ENCODE data around the gene FXYD6.
"Not testable (repeated sequence)": the region's sequence is repeated elsewhere in the genome, so short reads cannot be mapped to it uniquely, and the experiment has no call there.

FXYD6 gene

DNA sequence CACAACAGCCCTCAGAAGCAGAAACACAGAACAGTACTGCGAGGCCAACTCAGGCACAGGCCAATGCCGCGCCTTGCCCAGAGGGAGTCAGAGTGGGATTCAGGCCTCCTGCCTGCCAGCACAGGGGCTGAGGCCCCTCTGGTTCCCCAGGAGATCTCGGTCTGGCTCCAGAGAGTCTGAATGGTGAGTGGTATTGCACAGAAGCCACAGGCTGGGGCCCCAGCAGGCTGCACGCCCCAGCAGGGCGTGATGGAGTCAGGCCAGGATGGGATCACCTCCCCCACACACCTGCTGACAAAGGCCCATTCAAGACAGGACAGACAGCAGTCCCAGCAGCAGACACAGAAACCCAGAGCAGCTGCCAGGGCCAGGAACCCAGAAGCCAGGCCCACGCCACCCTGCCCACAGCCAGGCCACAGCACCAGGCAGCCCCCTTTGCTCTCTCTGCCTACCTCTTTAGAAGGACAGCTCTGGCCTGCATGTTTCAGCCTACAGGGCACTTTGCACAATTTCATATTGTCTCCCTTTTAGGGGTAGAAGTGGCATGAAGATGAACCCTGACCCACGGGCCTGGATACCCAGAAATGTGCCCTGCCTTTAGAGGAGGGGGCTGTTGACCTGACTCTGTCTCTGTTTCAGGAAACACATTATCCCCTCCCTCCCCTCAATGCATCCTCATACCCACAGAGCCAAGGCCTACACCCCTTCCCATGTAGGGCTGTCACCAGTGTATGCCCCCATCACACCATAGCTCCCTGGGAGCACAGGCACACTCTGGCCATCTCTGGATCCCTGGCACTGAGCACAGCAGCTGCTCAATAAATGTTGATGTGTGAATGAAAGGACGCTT, 6.1 kb downstream of the FXYD6 start:
- no peak for DNase-seq (ENCODE audit: low read depth in 2 of 2)

DNA sequence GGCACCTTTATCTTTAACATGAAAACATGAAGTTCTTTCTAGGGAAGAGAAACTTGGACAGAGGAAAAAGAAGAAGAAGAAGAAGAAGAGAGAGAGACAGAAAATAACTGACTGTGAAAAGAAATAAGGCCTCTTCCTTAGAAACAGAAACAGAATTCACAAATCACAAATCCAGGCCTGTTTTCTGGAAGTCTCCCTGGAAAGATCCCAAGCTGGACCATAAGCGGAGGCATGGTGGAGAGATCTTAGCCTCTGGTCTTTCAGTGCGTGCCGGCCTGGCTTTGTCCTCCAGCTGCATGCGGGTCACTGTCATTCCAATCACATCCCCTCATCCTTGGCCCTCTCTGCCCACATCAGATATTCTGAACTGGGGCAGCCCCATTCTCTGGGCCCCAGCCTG, 6.9 kb downstream of the FXYD6 start:
- no peak for DNase-seq (ENCODE audit: low read depth in 2 of 2)

DNA sequence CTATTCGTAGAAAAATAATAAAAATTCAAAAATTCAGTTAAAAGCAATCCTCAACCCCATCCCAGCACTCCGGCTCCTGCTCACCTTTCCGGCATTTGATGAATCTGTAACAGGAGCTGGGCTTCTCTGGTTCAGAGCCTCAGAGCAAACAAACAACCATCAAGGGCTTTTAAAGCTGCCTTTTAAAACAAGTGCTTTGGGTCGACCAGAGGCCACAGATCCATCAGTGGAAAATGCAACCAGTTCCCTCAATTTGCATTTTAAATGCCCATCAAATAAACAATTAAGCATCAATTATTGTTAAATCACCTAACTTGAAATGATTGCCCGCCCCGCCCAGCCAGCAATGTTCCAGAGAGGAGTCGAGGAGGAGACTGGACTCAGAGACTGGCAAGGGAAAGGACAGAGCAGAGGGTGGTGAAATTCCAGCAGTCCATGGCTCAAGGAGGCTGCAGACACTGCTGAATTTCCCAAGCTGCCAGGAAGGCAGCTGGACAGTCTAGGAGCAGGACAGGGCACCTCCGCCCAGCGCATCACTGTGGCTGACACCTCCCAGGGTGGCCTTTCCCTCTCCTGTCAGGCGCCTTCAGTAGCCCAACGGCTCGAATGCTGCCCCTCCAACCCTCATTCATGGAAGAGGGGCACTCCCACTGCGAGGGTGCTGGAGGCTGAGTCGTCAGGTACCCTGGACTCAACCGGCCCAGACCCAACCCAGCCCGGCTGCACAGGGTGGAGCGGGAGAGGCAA, 7.5 kb downstream of the FXYD6 start:
- no peak for DNase-seq (ENCODE audit: low read depth in 2 of 2)

DNA sequence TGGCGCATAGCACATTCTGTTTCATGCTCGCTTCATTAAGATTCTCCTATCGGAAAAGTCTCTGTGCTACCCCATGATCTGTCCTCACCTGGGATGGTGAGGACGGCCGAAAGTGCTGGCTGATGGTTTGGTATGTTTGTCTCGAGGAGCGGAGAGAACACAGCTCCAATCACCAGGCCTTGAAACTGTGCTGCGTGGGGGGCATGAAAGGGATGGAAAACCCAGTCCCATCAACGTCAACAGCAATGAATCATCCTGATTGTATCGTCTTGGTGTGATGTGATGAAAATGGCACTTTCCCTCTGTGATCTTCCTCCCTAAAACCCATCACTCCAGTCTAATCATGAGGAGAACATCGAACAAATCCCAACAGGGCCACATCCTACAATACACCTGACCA, 8.4 kb downstream of the FXYD6 start:
- DNase-seq (ENCODE audit: low read depth in 2 of 2): no peak

DNA sequence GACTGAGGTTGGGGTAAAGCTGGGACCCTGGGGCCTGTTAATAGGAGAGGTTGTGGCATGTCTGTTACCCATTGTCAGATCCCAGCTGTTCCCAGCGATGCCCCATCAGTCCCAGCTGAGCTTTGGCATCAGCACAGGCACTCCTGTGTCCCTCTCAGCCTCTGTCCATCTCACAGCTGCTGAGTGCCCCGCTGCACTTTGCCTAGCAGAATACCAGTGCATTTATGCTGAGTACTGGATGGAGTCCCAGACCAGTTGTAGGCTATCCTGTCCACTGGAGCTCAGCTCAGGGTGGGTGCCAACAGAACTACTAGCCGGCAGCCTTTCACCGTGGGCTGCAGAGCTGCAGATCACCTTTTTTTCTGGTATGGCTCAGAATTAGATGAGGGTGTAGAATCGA, 9.9 kb downstream of the FXYD6 start:
- DNase-seq (ENCODE audit: low read depth in 2 of 2): no peak

DNA sequence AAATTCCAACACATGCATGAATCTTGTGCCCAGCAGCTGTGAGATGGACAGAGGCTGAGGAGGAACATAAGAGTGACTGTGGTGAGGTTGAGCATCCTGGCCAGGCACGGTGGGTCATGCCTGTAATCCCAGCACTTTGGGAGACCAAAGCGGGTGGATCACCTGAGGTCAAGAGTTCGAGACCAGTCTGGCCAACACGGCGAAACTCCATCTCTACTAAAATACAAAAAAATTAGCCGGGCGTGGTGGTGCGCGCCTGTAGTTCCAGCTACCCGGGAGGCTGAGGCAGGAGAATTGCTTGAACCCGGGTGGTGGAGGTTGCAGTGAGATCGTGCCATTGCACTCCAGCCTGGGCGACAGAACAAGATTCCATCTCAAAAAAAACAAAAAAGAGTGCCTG, 10.9 kb downstream of the FXYD6 start:
- DNase-seq (ENCODE audit: low read depth in 2 of 2): not testable (repeated sequence)

DNA sequence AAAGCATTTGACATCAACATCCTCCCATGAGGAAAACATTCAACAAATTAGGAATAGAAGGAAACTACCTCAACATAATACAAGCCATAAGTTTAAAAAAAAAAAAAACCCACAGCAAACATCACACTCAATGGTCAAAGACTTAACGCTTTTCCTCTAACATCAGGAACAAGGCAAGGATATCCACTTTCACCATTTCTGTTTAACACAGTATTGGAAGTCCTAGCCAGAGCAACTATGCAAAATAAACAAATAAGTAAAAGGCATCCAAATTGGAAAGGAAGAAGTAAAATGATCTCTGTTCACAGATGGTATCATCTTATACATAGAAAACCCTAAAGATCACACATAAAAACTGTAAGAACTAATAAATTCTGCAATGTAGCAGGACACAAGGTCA, 13.1 kb downstream of the FXYD6 start:
- DNase-seq (ENCODE audit: low read depth in 2 of 2): no peak

DNA sequence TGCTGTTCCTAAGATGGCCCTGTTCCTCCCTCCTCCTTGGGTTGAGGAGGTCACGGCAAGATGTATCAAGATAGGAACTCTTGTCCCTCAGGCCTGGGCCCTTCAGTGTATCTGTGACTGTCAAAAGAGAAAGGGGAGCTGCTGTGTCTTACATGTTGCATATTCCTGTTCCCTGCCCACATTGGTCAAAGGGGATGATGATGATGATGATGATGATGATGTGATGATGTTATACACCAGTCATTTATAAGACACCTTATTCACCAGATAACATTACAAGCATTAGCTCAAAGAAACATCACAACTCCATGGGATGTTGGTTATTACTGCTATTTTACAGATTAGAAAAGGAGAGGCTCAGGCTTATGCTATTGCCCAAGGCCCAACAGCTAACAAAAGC, 13.7 kb downstream of the FXYD6 start:
- DNase-seq (ENCODE audit: low read depth in 2 of 2): no peak

DNA sequence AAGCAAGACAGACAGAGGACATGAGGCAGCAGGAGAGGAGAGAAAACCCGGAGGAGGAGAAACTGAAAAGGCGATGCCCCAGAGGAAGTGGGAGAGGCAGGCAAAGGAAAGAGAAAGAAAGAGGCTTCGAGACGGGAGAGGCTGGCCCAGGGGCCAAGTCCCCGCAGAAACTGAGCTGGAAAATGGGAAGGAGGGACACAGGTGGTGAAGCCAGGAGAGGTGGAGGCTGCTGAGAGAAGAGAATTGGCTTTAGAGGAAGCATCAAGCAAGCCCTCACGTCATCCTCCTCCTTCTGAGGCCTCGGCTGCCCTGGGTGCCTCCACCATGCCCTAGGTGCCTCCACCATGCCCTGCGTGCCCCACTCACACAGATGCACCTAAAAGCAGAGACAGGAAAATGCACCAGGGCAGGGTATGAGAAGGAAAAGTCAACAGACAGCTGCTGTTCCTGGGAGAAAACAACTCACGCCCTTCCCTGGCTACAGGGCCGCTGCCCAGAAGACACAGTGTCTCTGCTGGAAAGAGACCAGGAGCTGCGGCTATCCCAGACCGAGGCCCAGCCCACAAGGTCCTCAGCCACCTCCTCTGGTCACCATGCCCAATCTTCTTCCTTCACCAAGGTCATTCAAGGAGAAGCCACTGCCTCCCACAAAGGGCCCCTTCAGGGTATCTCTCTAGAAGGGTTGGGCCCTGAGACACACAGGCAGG, 14.3 kb downstream of the FXYD6 start:
- no peak for DNase-seq (ENCODE audit: low read depth in 2 of 2)

DNA sequence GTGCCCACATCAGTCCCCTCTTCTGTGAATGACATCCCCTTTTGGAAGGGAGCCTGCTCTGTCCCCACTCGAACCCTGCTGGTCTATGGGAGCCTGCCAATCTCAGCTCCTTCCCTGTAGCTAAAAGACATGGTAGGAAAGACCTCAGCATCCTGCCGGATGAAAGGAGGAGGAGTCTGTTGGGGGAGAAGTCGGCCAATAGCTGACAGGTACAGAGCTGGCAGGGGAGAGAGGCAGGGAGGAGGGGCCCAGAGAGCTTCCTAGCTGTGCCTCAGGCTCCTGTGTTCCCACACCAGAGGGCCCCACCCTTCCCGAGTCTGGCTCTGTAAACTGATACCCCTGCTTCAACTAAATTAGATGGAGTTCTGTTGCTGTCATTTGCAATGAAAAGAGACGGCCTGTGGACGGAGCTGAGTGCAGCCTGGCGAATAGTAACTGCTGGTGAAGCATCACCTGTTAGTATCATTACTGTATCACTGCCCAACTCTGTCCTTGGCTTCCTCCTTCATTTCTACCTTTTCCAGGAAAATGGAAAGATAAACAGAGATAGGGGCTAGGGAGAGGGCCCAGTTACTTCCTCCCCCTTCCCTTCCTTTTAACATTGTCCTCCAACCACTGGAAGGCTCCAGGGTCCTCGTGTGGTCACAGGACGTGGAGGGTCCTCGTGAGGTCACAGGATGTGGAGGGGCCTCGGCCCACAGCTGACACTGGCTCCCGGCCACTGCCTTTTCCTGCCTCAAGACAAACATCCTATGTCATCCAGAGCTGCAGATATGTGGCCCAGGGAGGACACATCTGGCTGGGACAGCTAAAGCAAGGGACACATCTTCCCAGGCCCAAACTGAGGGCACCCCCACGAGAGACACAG, 15.1 kb downstream of the FXYD6 start:
- no peak for DNase-seq (ENCODE audit: low read depth in 2 of 2)

DNA sequence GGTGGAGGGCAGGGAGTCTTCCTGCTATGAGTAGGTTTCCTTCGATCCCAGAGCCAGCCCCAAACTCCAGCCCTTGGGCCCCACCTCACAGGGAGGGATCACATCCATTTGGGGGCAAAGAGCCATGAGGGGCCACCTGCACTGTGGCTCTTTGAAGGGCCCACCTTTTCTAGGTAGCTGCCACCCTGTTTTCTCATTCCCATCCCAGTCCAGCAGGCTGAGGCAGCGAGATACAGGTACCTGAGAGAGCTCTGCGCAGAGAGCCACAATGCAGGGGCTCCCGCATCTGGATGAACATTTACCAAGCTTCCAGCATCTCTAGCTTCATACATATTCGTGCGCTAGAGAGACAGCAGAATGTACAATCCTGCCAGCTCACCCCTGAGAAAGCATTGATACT, 16.3 kb downstream of the FXYD6 start:
- DNase-seq (ENCODE audit: low read depth in 2 of 2): no peak

DNA sequence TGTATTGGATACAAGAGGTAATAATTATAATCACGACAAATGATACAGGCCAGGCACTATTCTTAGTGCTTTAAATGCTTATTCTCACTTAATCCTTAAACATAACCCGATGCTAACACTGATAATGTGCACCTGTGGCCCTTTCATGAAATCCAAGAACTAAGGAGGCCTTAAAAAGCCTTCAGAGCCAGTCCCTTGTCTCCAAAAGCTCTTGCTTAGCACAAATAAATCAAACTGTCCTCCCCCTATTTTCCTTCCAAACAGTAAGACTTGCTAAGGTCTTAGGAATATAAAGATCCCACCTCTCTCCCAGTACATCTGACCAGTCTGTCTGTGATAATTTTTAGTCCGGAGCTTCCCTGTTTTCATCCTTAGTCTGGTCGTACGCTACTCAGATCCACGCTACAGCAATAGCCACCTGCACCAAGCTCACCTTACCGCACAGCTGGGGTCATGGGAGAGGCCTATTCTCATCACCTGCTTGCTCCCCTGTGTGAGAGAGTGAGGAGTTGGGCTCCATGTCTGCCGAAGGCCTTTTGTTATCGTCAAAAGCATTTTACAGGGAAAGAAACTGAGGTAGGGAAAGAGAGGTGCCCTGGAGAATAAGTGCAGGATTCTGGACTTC, 16.9 kb downstream of the FXYD6 start:
- DNase-seq (ENCODE audit: low read depth in 2 of 2): no peak

DNA sequence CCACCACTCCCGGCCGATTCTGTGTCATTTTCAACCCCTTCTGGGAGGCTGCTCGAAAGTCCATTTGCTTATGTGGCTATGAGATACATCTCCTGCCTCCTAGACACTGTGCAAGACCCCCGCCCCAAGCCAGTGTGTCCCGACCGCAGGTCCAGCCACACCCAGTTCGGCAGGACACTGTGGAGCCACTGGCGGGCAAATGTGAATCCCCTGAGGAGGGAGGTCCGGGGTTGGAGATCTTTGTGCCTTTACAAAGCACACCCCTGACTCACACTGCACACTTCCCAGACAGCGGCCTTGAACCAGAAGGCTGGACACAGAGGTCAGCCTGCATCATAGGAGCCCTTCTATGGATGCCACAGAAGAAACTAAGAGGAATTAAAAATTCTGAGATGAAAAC, 17.4 kb downstream of the FXYD6 start:
- no peak for DNase-seq (ENCODE audit: low read depth in 2 of 2)

DNA sequence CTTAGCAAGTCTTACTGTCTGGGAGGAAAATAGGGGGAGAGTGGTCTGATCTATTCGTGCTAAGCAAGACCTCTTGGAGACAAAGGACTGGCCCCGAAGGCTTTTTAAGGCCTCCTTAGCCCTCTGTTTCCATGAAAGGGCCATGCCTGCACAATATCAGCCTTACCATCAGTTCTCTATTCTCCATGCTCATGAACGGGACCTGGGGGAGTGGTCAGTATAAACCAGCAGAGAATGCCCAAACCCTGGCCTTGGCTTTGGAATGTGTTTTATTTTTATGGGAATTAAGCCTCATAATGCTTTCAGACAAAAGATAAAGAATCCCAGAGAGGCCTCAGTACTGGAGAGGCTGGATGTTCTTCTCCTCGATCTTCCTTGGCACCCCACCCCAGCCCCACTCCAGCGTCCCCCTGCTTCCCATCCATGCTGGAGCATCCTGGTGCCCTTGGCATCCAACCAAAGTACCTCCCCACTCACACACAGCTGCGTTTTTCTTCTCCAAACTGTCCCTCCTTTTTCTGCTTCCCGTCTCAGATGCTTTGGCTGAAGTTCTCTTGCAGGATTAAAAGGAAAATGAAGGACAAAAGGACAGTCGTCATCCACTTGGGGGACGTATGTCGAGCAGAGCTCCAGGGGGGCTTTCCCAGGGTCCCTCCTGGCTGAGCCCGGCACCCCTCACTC, 18.6 kb downstream of the FXYD6 start:
- no peak for DNase-seq (ENCODE audit: low read depth in 2 of 2)

DNA sequence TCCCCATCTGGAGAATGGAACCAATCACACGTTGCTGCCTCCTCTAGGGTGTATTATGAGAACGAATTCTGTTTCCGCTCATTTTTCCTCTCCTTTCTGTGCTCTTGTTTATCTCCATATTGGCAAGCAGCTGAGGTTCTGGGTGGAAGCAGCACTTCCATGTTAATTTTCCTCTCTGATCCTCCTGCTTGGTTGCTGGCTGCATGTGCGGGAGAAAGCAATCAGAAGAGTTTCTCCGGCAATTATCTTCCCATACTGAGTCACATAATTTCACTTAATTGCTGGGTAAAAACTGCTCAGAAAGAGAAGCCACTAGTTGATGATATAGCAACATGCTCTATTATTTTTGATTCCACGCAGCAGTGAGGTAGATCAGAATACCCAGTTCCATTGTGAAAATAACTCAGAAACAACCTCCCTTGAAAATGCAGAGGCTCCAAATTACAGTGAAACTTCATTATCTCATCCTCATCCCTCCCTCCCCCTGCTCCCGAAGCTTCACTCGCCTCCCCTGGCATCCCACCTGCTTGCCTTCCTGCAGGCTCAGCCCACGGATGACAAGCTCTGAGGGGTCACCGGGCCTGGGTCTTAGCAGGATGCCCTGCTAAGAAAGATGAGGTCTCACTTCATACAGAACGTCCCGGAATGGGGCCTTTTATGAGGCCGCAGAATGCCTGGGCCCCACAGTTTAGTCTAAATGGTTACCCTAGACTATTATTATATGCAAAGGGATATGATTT, 20.4 kb downstream of the FXYD6 start:
- no peak for DNase-seq (ENCODE audit: low read depth in 2 of 2)

DNA sequence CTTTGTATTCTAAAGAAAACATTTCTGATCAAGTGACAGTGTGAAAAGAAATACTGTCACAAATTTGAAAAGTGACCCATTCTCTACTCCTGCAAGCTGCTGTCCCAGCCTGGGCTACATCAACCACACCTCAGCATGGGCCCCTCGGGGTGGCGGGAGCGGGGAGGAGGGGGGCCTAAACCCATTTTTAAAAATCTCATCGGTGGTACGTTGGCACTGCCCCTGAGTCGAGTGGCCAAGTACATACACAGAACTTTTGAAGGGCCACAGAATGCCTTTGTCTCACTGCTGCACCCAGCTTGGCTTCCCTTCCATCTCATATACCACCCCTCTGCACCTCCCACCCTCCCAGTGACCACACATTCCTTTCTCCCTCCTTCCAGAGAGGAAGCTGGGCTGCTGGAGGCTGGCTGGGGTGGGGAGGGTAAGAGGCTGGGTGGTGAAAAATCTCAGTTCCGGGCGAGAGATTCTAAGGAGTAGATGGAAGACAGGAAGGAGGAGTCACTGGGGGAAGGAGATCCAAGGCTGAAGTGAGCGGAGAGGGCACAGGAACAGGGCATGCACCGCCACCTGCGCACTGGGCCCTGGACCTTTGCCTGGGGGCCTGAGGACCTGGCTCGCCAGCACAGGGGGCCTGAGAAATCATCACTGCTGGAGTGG, 21.1 kb downstream of the FXYD6 start:
- no peak for DNase-seq (ENCODE audit: low read depth in 2 of 2)

DNA sequence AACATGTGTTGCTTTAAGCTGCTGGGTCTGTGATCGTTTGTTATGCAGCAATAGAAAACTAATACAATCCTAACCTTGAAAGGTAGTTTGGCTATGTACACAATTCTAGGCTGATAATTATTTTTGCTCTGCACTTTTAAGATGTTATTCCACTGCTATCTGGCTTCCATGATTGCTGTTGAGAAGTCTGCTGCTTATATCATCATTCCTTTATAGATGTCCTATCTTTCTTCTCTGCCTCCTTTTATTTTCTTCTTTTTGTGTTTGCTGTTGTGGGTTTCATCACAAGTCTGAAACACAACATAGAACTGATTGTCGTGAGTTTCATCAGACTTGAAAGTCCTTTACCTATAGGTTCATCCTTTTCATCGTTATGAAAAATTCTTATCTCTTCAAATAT, 24.1 kb downstream of the FXYD6 start:
- no peak for DNase-seq (ENCODE audit: low read depth in 2 of 2)

DNA sequence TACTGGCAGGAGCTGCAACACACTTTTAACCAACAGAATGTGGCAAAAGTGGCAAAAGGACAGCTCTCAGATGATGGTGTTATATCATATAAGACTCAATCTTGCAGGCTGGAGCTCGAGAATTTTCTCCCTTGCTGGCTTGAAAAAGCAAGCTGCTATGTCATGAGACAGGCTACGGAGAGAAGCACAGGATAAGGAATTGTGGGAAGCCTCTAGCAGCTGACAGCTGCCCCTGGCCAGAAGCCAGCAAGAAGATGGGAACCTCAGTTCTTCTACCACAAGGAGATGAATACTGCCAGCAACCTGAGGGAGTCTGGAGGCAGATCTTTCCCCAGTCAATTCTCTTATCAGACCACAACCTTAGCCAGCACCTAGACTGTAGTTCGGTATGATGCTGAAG, 24.6 kb downstream of the FXYD6 start:
- DNase-seq (ENCODE audit: low read depth in 2 of 2): no peak

DNA sequence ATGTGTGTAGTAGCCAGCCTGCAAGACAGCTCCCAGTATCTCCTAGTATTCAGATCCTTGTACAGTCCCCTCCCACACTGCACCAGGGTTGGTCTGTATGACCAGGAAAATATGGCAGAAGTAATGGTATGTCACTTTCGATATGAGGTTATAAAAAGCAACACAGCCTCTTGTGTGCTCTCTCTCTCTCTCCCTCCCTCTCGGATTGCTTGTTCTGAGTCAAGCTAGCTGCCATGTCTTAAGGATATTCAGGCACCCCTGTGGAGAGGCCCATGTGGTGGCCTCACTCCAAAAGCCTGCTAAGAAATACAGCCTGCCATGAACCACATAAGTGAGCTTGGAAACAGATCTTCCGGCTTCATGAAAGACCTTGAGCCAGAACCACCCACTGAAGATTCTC, 25.4 kb downstream of the FXYD6 start:
- DNase-seq (ENCODE audit: low read depth in 2 of 2): no peak
